DMS153 treated with DMSO at 0.1 percent for 48 hours (cell line): ENCODE data around the gene UBE2L3.

Source experiments
- DNase-seq: peaks from one replicate; lab custom pipeline; 2025; ENCODE audit not compliant: unreplicated experiment; lab: John Stamatoyannopoulos, UW

The UBE2L3 gene

GRCh38 chr22:21669026-21669425 is 101.5 kb downstream of the UBE2L3 start:
- no peak for DNase-seq

GRCh38 chr22:21672107-21672629 is 104.7 kb downstream of the UBE2L3 start:
- DNase-seq: no peak
